Measurements from ENCODE around the gene CR1. TPM values are rescaled to one million over a fixed set of nuclear protein-coding genes. Genes with fewer than 3 reads are reported as not detected.
"Not testable (repeated sequence)": the region's sequence is repeated elsewhere in the genome, so short reads cannot be mapped to it uniquely, and the experiment has no call there.

Gene CR1
- total and polyA plus RNA-seq, 2 experiments from 2014 or later: 0.20 TPM; not detected in 1

GRCh38 chr1:207575381-207575780 is 79.4 kb downstream of the CR1 start:
- H3K4me3 ChIP-seq; DNase-seq (ENCODE audit: low spot score); H3K27me3 ChIP-seq; H3K9me2 ChIP-seq (replicated peaks; ENCODE audit: insufficient read depth); H3K9me3 ChIP-seq (ENCODE audit: low read depth); H3K4me2 ChIP-seq; H3K27ac ChIP-seq; H2AFZ ChIP-seq; H4K20me1 ChIP-seq (ENCODE audit: insufficient read depth, poor library complexity, severe bottlenecking); H3K36me3 ChIP-seq (replicated peaks; ENCODE audit: insufficient read depth, low read depth); H3K79me2 ChIP-seq; H3K4me1 ChIP-seq (ENCODE audit: insufficient read depth): not testable (repeated sequence)
- 94% methylated on average over 4 of the region's 4 CpGs for WGBS (ENCODE audit: low lambda C conversion rate, missing lambda C conversion rate)

DNA sequence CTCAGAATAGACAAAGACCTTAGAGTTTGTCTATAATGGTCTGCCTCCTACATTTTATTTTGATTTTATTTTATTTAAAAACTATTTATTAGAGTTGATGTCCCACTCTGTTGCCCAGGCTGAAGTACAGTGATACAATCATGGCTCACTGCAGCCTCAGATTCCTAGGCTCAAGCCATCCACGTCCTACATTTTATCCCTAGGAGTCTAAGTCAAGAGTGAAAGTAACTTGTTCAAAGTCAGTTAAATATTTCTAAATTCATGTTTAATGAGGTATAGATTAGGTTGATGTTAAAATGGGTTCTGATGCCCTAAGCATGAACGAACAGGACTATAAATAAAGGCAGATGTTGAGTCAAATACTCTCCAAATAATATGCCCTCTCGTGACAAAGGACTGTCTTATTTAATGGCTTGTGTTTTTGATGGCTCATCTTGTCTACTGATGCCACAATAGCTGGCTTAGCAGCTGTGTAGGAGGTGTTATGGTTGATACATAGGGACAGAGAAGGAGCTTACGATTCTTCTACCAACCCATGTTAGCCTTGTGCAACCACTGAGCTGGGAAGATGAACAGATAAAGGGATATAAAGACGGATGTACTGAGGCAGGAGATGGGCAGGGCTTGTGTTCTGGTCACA is 83.0 kb downstream of the CR1 start:
- Histone ChIP-seq H3K9me2 (replicated peaks; ENCODE audit: insufficient read depth) (no peaks in the 10 kb centered on the region), H3K4me1 (ENCODE audit: insufficient read depth) (no peaks in the 10 kb centered on the region), H3K27me3 (peaks cover 7% of the 10 kb centered on the region), H3K36me3 (replicated peaks; ENCODE audit: insufficient read depth, low read depth) (no peaks in the 10 kb centered on the region), H3K4me2 (no peak overlapping the region), H3K4me3 (no peak overlapping the region), H4K20me1 (ENCODE audit: insufficient read depth, poor library complexity, severe bottlenecking) (no peaks in the 10 kb centered on the region), H3K79me2 (no peaks in the 10 kb centered on the region), H2AFZ (no peak overlapping the region), H3K27ac (no peak overlapping the region), H3K9me3 (ENCODE audit: low read depth) (no peaks in the 10 kb centered on the region)
- DNase-seq (ENCODE audit: low spot score): no peak
- TF ChIP-seq CTCF (IDR thresholded peaks at IDR 0.05; ENCODE audit: poor library complexity) (no peak), EZH2phosphoT487 (IDR thresholded peaks at IDR 0.05; ENCODE audit: low read depth, severe bottlenecking, unreplicated experiment) (no peak), EZH2 (IDR thresholded peaks at IDR 0.05; ENCODE audit: borderline replicate concordance) (no peak)
- WGBS (ENCODE audit: low lambda C conversion rate, missing lambda C conversion rate): 54% methylated on average over 5 of the region's 5 CpGs

DNA sequence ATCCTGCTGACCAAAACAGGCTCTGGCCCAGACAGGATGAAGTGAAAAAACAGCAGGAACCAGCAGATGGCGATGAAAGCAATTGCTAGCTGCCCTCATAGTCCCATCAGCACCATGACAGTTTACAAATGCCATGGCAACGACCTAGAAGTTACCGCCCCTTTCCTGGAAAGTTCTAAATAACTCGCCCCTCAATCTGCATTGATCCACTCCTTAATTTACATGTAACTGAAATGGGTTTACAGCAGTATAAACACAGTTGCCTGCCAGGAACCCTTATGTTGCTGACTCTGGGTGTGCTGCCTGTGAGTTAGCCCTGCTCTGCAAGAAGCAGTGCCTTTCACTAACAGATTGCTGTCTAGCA is 83.5 kb downstream of the CR1 start:
- 5% methylated on average over 4 of the region's 4 CpGs for WGBS (ENCODE audit: low lambda C conversion rate, missing lambda C conversion rate)
- Histone ChIP-seq H3K4me2 (no peak overlapping the region), H4K20me1 (ENCODE audit: insufficient read depth, poor library complexity, severe bottlenecking) (no peaks in the 10 kb centered on the region), H3K27me3 (peaks cover 8% of the 10 kb centered on the region), H3K36me3 (replicated peaks; ENCODE audit: insufficient read depth, low read depth) (no peaks in the 10 kb centered on the region), H3K27ac (no peak overlapping the region), H3K9me3 (ENCODE audit: low read depth) (no peaks in the 10 kb centered on the region), H3K4me1 (ENCODE audit: insufficient read depth) (no peaks in the 10 kb centered on the region), H3K4me3 (no peak overlapping the region), H3K79me2 (no peaks in the 10 kb centered on the region), H3K9me2 (replicated peaks; ENCODE audit: insufficient read depth) (no peaks in the 10 kb centered on the region), H2AFZ (no peak overlapping the region)
- peak; percentile 73 for DNase-seq (ENCODE audit: low spot score)
- TF ChIP-seq CTCF (IDR thresholded peaks at IDR 0.05; ENCODE audit: poor library complexity): peak; percentile 65
- TF ChIP-seq EZH2 (IDR thresholded peaks at IDR 0.05; ENCODE audit: borderline replicate concordance): no peak

GRCh38 chr1:207581496-207582153 is 85.7 kb downstream of the CR1 start:
- no peak overlapping the region for H3K27ac ChIP-seq
- no peaks in the 10 kb centered on the region for H3K9me2 ChIP-seq (replicated peaks; ENCODE audit: insufficient read depth)
- TF ChIP-seq CTCF (IDR thresholded peaks at IDR 0.05; ENCODE audit: poor library complexity) (no peak), EZH2phosphoT487 (IDR thresholded peaks at IDR 0.05; ENCODE audit: low read depth, severe bottlenecking, unreplicated experiment) (no peak), EZH2 (IDR thresholded peaks at IDR 0.05; ENCODE audit: borderline replicate concordance) (no peak)
- H3K9me3 ChIP-seq (ENCODE audit: low read depth): no peaks in the 10 kb centered on the region
- no peak overlapping the region for H2AFZ ChIP-seq
- no peak for DNase-seq (ENCODE audit: low spot score)
- H3K27me3 ChIP-seq: peaks cover 8% of the 10 kb centered on the region
- WGBS (ENCODE audit: low lambda C conversion rate, missing lambda C conversion rate): 82% methylated on average over 8 of the region's 8 CpGs
- no peaks in the 10 kb centered on the region for H3K79me2 ChIP-seq
- H3K4me3 ChIP-seq: no peak overlapping the region
- no peaks in the 10 kb centered on the region for H4K20me1 ChIP-seq (ENCODE audit: insufficient read depth, poor library complexity, severe bottlenecking)
- no peaks in the 10 kb centered on the region for H3K4me1 ChIP-seq (ENCODE audit: insufficient read depth)
- no peaks in the 10 kb centered on the region for H3K36me3 ChIP-seq (replicated peaks; ENCODE audit: insufficient read depth, low read depth)
- H3K4me2 ChIP-seq: no peak overlapping the region

GRCh38 chr1:207589506-207589905 is 93.5 kb downstream of the CR1 start:
- not testable (repeated sequence) for H3K4me1 ChIP-seq (ENCODE audit: insufficient read depth); DNase-seq (ENCODE audit: low spot score); H3K27me3 ChIP-seq; H3K4me2 ChIP-seq; H3K36me3 ChIP-seq (replicated peaks; ENCODE audit: insufficient read depth, low read depth); H3K9me3 ChIP-seq (ENCODE audit: low read depth); H3K9me2 ChIP-seq (replicated peaks; ENCODE audit: insufficient read depth); H2AFZ ChIP-seq; H3K4me3 ChIP-seq; H3K79me2 ChIP-seq; H3K27ac ChIP-seq; H4K20me1 ChIP-seq (ENCODE audit: insufficient read depth, poor library complexity, severe bottlenecking)
- 89% methylated on average over 4 of the region's 4 CpGs for WGBS (ENCODE audit: low lambda C conversion rate, missing lambda C conversion rate)

- H3K9me3 ChIP-seq (ENCODE audit: low read depth); H3K4me2 ChIP-seq; H3K36me3 ChIP-seq (replicated peaks; ENCODE audit: insufficient read depth, low read depth); H3K4me1 ChIP-seq (ENCODE audit: insufficient read depth); H2AFZ ChIP-seq; H3K79me2 ChIP-seq; H3K9me2 ChIP-seq (replicated peaks; ENCODE audit: insufficient read depth); DNase-seq (ENCODE audit: low spot score); H4K20me1 ChIP-seq (ENCODE audit: insufficient read depth, poor library complexity, severe bottlenecking); H3K27ac ChIP-seq; H3K4me3 ChIP-seq; H3K27me3 ChIP-seq: not testable (repeated sequence)
- 93% methylated on average over 5 of the region's 5 CpGs for WGBS (ENCODE audit: low lambda C conversion rate, missing lambda C conversion rate)
These were observed 95.2 kb downstream of the CR1 start for GRCh38 chr1:207591205-207591604.

Data from hepatocyte (in vitro differentiated cells).